Measurements from ENCODE around the gene ITPR3. TPM values are rescaled to one million over a fixed set of nuclear protein-coding genes. Genes with fewer than 3 reads are reported as not detected.

Gene ITPR3
- total RNA-seq, 4 donors from 2014 or later: 105 to 262 (median 124) TPM

DNA sequence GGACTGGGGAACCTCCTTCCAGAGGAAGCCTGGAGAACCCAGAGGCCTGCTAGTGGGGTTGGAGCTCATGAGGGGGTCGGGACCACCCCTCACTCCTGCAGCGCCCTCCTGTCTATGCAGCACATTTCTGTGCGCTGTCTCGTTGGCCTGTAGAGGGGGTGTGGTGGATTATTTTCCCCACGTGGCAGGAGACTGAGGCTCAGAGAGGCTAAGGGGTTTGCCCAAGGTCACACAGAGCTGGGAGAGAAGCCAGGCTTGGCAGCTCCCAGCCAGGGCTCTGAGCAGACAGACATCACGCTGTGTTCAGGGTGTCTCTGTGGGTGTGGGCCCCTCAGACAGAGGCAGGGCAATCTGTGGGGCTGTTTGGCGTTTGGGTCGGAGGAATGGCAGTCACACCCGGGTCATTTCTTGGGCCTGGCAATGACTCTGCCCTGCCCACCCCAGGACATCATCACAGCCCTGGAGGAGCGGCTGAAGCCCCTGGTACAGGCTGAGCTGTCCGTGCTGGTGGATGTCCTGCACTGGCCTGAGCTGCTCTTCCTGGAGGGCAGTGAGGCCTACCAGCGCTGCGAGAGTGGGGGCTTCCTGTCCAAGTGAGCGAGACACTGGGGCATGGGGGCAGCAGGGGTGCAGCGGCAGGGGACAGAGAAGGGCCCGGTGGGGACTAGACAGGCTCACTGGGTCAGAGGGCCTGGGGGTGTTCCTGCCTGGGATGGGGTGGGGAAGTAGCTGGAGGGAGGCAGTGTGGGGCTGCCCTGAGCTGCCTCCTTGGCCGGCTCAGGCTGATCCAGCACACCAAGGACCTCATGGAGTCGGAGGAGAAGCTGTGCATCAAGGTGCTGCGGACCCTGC lies 62.7 kb downstream of the ITPR3 start:
- H3K36me3 ChIP-seq: peaks cover 0 to 31% (median 2%) of the 10 kb centered on the region in 4 donors
- TF ChIP-seq EP300 (IDR thresholded peaks at IDR 0.05; ENCODE audit: low read depth): no peak
- TF ChIP-seq POLR2A (IDR thresholded peaks at IDR 0.05): no peak
- TF ChIP-seq, protein P1, sequence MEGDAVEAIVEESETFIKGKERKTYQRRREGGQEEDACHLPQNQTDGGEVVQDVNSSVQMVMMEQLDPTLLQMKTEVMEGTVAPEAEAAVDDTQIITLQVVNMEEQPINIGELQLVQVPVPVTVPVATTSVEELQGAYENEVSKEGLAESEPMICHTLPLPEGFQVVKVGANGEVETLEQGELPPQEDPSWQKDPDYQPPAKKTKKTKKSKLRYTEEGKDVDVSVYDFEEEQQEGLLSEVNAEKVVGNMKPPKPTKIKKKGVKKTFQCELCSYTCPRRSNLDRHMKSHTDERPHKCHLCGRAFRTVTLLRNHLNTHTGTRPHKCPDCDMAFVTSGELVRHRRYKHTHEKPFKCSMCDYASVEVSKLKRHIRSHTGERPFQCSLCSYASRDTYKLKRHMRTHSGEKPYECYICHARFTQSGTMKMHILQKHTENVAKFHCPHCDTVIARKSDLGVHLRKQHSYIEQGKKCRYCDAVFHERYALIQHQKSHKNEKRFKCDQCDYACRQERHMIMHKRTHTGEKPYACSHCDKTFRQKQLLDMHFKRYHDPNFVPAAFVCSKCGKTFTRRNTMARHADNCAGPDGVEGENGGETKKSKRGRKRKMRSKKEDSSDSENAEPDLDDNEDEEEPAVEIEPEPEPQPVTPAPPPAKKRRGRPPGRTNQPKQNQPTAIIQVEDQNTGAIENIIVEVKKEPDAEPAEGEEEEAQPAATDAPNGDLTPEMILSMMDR (IDR thresholded peaks at IDR 0.05): no peak
- TF ChIP-seq POLR2AphosphoS5 (IDR thresholded peaks at IDR 0.05): no peak
- intact Hi-C loops (cut with DNase I; ENCODE audit: low total_unique reads): loop anchor here (10.0 kb wide), 1 partner anchor 89 kb away; no protein-coding TSS in a partner anchor
- DNase-seq: no peak
- in situ Hi-C loops (cut with MboI; ENCODE audit: low pct_ligation_motif_present in 1 of 4, low pct_unique_long_range_greater_than_20kb in 1 of 4, low sequenced_read_pairs in 3 of 4): no loop called here
- no peak overlapping the region for H3K27ac ChIP-seq
- 85 to 100% methylated on average over 1 to 18 of the region's 19 CpGs for WGBS, 2 donors (ENCODE audit: low coverage in 1 of 2)
- H3K4me3 ChIP-seq: no peak overlapping the region
- H3K27me3 ChIP-seq: no peaks in the 10 kb centered on the region
- H3K4me1 ChIP-seq: no peaks in the 10 kb centered on the region
- H3K9me3 ChIP-seq: no peaks in the 10 kb centered on the region

DNA sequence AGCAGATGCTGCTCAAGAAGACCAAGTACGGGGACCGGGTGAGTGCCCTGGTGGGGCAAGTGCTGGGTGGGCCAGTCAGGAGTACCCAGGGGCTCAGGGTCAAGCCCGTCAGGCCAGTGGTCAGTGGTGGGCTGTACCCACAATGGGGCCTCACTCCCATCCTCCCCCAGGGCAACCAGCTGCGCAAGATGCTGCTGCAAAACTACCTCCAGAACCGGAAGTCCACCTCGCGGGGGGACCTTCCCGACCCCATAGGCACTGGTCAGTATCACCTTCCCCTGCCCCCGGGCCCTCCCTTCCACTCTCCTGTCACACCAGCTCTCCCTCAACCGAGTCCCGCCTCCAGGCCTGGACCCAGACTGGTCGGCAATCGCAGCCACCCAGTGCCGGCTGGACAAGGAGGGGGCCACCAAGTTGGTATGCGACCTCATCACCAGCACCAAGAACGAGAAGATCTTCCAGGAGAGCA lies 63.3 kb downstream of the ITPR3 start:
- 89% methylated on average over 16 of the region's 16 CpGs; no CpG with 5 or more reads in 1 of the 2 donors for WGBS, 2 donors (ENCODE audit: low coverage in 1 of 2)
- intact Hi-C loops (cut with DNase I; ENCODE audit: low total_unique reads): loop anchor here (10.0 kb wide), 1 partner anchor 90 kb away; no protein-coding TSS in a partner anchor
- Histone ChIP-seq H3K36me3 (peaks cover 0 to 24% (median 2%) of the 10 kb centered on the region in 4 donors), H3K27me3 (no peaks in the 10 kb centered on the region), H3K27ac (no peak overlapping the region), H3K9me3 (no peaks in the 10 kb centered on the region), H3K4me3 (no peak overlapping the region), H3K4me1 (no peaks in the 10 kb centered on the region)
- in situ Hi-C loops (cut with MboI; ENCODE audit: low pct_ligation_motif_present in 1 of 4, low pct_unique_long_range_greater_than_20kb in 1 of 4, low sequenced_read_pairs in 3 of 4): no loop called here
- no peak for TF ChIP-seq POLR2A (IDR thresholded peaks at IDR 0.05)
- no peak for TF ChIP-seq EP300 (IDR thresholded peaks at IDR 0.05; ENCODE audit: low read depth)
- TF ChIP-seq, protein P1 (IDR thresholded peaks at IDR 0.05): no peak
- no peak for TF ChIP-seq POLR2AphosphoS5 (IDR thresholded peaks at IDR 0.05)
- no peak for DNase-seq

DNA sequence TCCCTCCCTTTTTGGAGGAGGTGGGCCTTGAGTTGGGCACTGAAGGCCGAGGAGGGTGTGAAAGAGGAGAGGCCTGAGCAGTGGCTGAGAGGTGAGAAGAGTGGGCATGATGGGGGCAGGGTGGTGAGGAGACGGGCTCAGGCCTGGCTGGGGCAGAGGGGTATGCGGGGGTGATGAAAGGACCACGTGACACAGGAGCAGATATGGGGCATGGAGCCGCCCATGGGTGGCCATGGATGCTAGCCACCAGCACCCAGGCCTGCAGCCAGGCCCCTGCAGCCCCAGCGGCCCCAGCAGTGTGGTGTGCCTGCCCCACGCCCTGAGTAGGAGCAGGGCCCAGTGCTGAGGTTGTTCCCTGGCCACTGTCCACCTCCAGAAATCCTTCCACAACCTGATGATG lies 63.9 kb downstream of the ITPR3 start:
- intact Hi-C loops (cut with DNase I; ENCODE audit: low total_unique reads) (loop anchor here (10.0 kb wide), 1 partner anchor 90 kb away; no protein-coding TSS in a partner anchor), in situ Hi-C loops (cut with MboI; ENCODE audit: low pct_ligation_motif_present in 1 of 4, low pct_unique_long_range_greater_than_20kb in 1 of 4, low sequenced_read_pairs in 3 of 4) (no loop called here)
- DNase-seq: no peak
- no peak overlapping the region for H3K4me3 ChIP-seq
- no peaks in the 10 kb centered on the region for H3K9me3 ChIP-seq
- no peaks in the 10 kb centered on the region for H3K4me1 ChIP-seq
- 87 to 89% methylated on average over 4 to 7 of the region's 7 CpGs for WGBS, 2 donors (ENCODE audit: low coverage in 1 of 2)
- peaks cover 0 to 19% (median 1%) of the 10 kb centered on the region in 4 donors for H3K36me3 ChIP-seq
- no peak overlapping the region for H3K27ac ChIP-seq
- H3K27me3 ChIP-seq: no peaks in the 10 kb centered on the region
- TF ChIP-seq EP300 (IDR thresholded peaks at IDR 0.05; ENCODE audit: low read depth): no peak
- no peak for TF ChIP-seq POLR2A (IDR thresholded peaks at IDR 0.05)
- TF ChIP-seq, protein P1 (IDR thresholded peaks at IDR 0.05): no peak
- TF ChIP-seq POLR2AphosphoS5 (IDR thresholded peaks at IDR 0.05): no peak

DNA sequence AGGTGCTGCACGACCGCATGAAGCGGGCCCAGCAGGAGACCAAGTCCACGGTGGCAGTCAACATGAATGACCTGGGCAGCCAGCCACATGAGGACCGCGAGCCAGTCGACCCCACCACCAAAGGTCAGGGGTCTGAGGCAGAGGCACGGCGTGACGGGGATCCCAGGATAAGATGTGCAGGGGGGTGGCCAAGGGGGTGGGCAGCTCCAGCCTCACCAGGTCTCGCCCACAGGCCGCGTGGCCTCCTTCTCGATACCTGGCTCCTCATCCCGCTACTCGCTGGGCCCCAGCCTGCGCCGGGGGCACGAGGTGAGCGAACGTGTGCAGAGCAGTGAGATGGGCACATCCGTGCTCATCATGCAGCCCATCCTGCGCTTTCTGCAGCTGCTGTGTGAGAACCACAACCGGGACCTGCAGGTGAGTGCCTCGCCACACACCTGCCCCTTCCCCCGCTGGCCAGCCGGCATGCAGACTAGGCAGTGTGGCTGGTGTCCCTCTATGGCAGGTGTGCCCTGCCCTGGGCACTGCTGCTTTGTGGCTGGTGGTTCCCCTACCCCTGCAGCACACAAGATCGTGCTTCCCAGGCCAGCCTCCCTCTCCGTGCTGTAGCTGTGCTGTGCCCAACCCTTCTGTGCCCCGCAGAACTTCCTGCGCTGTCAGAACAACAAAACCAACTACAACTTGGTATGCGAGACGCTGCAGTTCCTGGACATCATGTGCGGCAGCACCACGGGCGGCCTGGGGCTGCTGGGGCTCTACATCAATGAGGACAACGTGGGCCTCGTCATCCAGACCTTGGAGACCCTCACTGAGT lies 64.5 kb downstream of the ITPR3 start:
- H3K9me3 ChIP-seq: no peaks in the 10 kb centered on the region
- H3K4me3 ChIP-seq: no peak overlapping the region
- no peaks in the 10 kb centered on the region for H3K4me1 ChIP-seq
- WGBS, 2 donors (ENCODE audit: low coverage in 1 of 2): 94% methylated on average over 7 to 33 of the region's 38 CpGs
- peaks cover 0 to 19% (median 0%) of the 10 kb centered on the region in 4 donors for H3K36me3 ChIP-seq
- no peaks in the 10 kb centered on the region for H3K27me3 ChIP-seq
- no peak for DNase-seq
- TF ChIP-seq, protein P1 (IDR thresholded peaks at IDR 0.05): no peak
- TF ChIP-seq POLR2A (IDR thresholded peaks at IDR 0.05) (no peak), POLR2AphosphoS5 (IDR thresholded peaks at IDR 0.05) (no peak), EP300 (IDR thresholded peaks at IDR 0.05; ENCODE audit: low read depth) (no peak)
- H3K27ac ChIP-seq: no peak overlapping the region
- in situ Hi-C loops (cut with MboI; ENCODE audit: low pct_ligation_motif_present in 1 of 4, low pct_unique_long_range_greater_than_20kb in 1 of 4, low sequenced_read_pairs in 3 of 4) (no loop called here), intact Hi-C loops (cut with DNase I; ENCODE audit: low total_unique reads) (loop anchor here (10.0 kb wide), 1 partner anchor 91 kb away; no protein-coding TSS in a partner anchor)

Data from transverse colon (tissue), 4 donors.